Esophagus squamous epithelium (tissue), 5 donors: ENCODE results near the gene SEC11C. TPM values are rescaled to one million over a fixed set of nuclear protein-coding genes. Genes with fewer than 3 reads are reported as not detected.

Experiments
- DNase-seq: peaks from one replicate; lab custom pipeline; 2025; lab: John Stamatoyannopoulos, UW
- H3K27ac ChIP-seq, 4 donors: fragments of 200-600 bp; sonication (generic); one replicate each; pipeline ENCODE4 v1.5.1; 2016 to 2019; ENCODE audit warnings: mild to moderate bottlenecking in 1 of 4
- H3K27me3 ChIP-seq, 4 donors: fragments of 200-600 bp; sonication (generic); 1 replicate in 3 of 4; 2 replicates in 1 of 4; pipeline versions ENCODE4 v1.5.1 to v1.6.0; 2017 to 2021; ENCODE audit warnings: antibody characterized with exemption in 1 of 4
- H3K36me3 ChIP-seq, 3 donors: fragments of 200-600 bp; sonication (generic); one replicate each; pipeline ENCODE4 v1.5.1; 2016 to 2019
- H3K4me1 ChIP-seq, 3 donors: fragments of 200-600 bp; sonication (generic); one replicate each; pipeline ENCODE4 v1.5.1; 2017 to 2019
- H3K4me3 ChIP-seq, 4 donors: fragments of 200-600 bp; sonication (generic); 1 replicate in 3 of 4; 2 replicates in 1 of 4; pipeline ENCODE4 v1.5.1; 2016 to 2019; ENCODE audit warnings: mild to moderate bottlenecking in 2 of 4, moderate library complexity in 1 of 4
- H3K9me3 ChIP-seq, 3 donors: fragments of 200-600 bp; sonication (generic); one replicate each; pipeline ENCODE4 v1.5.1; 2016 to 2019
- CTCF ChIP-seq, 6 experiments: fragments of 450-650 bp in 4 of 6; fragments of 200-600 bp in 2 of 6; sonication (generic) in 2 of 6; IDR thresholded peaks; one replicate each; pipeline ENCODE4 v1.5.1; 2016 to 2019; ENCODE audit warnings: antibody characterized with exemption in 6 of 6, mild to moderate bottlenecking in 4 of 6, moderate library complexity in 4 of 6
- POLR2A ChIP-seq, 4 donors: fragments of 450-650 bp; IDR thresholded peaks; one replicate each; pipeline ENCODE4 v1.6.1; 2017; ENCODE audit warnings: antibody characterized with exemption in 4 of 4, mild to moderate bottlenecking in 4 of 4, moderate library complexity in 3 of 4
- WGBS, 2 donors: methylation state at CpG; one replicate each; pipeline ENCODE4 v1.1.5; 2018; 5-methylcytosine and 5-hydroxymethylcytosine counted together
- intact Hi-C: fragments of 100-400 bp; cut with DNase I; formaldehyde crosslinking; loops from one replicate; pipeline ENCODE4 v1.15.0; 2022
- total RNA-seq, 4 donors: library from RNA; depleted of rRNA; stranded (reverse); fragments of >200 nt; gene quantifications; one replicate each; pipeline ENCODE4 v1.1.0, GENCODE V29; 2016
- donor health status: DM: yes; HTN: yes; CAD: no.

SEC11C gene
- total RNA-seq, 4 donors from 2014 or later, result 29.6 to 61.8 (median 31.7) TPM

- Histone ChIP-seq H3K4me3 (no peak overlapping the region), H3K27me3 (peaks cover 0 to 44% (median 0%) of the 10 kb centered on the region in 4 donors), H3K4me1 (no peaks in the 10 kb centered on the region), H3K27ac (no peak overlapping the region), H3K36me3 (no peaks in the 10 kb centered on the region), H3K9me3 (no peaks in the 10 kb centered on the region)
- WGBS, 2 donors, result 50 to 73% methylated on average over 1 of the region's 1 CpG
- intact Hi-C loops, result no loop called here
- TF ChIP-seq POLR2A (IDR thresholded peaks at IDR 0.05) (no peak), CTCF (IDR thresholded peaks at IDR 0.05) (no peak)
- DNase-seq, result no peak
Measured at GRCh38 chr18:59124370-59124704, 15.3 kb upstream of the SEC11C start.

- Histone ChIP-seq H3K4me1 (no peaks in the 10 kb centered on the region), H3K36me3 (no peaks in the 10 kb centered on the region), H3K27ac (no peak overlapping the region), H3K4me3 (no peak overlapping the region), H3K27me3 (peaks cover 0 to 59% (median 0%) of the 10 kb centered on the region in 4 donors), H3K9me3 (no peaks in the 10 kb centered on the region)
- intact Hi-C loops, result no loop called here
- 51 to 66% methylated on average over 5 to 6 of the region's 6 CpGs for whole genome bisulfite sequencing, 2 donors
- TF ChIP-seq POLR2A (IDR thresholded peaks at IDR 0.05) (no peak), CTCF (IDR thresholded peaks at IDR 0.05) (no peak)
- DNase-seq, result no peak
Measured at GRCh38 chr18:59127047-59127446, 12.6 kb upstream of the SEC11C start.

- Histone ChIP-seq H3K4me1 (no peaks in the 10 kb centered on the region), H3K27ac (no peak overlapping the region), H3K36me3 (no peaks in the 10 kb centered on the region), H3K27me3 (peaks cover 0 to 78% (median 0%) of the 10 kb centered on the region in 4 donors), H3K4me3 (no peak overlapping the region), H3K9me3 (no peaks in the 10 kb centered on the region)
- no peak for DNase-seq
- TF ChIP-seq POLR2A (IDR thresholded peaks at IDR 0.05), result no peak
- TF ChIP-seq CTCF (IDR thresholded peaks at IDR 0.05), result no peak
- intact Hi-C loops, result no loop called here
- WGBS, 2 donors, result 69 to 77% methylated on average over 4 of the region's 4 CpGs
Measured at GRCh38 chr18:59129951-59130703, 9.6 kb upstream of the SEC11C start.

GRCh38 chr18:59132810-59133465, 6.7 kb upstream of the SEC11C start:
- DNase-seq, result no peak
- Histone ChIP-seq H3K4me3 (no peak overlapping the region), H3K4me1 (no peaks in the 10 kb centered on the region), H3K27me3 (peaks cover 0 to 63% (median 0%) of the 10 kb centered on the region in 4 donors), H3K36me3 (no peaks in the 10 kb centered on the region), H3K9me3 (no peaks in the 10 kb centered on the region), H3K27ac (no peak overlapping the region)
- TF ChIP-seq POLR2A (IDR thresholded peaks at IDR 0.05), result no peak
- TF ChIP-seq CTCF (IDR thresholded peaks at IDR 0.05), result no peak
- intact Hi-C loops, result no loop called here
- WGBS, 2 donors, result 61 to 71% methylated on average over 5 of the region's 5 CpGs

- Histone ChIP-seq H3K9me3 (no peaks in the 10 kb centered on the region), H3K27ac (peak overlapping the region; percentile 83 to 92 (median 86)), H3K36me3 (no peaks in the 10 kb centered on the region), H3K4me3 (peak overlapping the region; percentile 83 to 94 (median 90)), H3K27me3 (peaks cover 0 to 13% (median 0%) of the 10 kb centered on the region in 4 donors), H3K4me1 (peaks cover 10 to 25% (median 14%) of the 10 kb centered on the region in 3 donors)
- TF ChIP-seq POLR2A (IDR thresholded peaks at IDR 0.05) (no peak), CTCF (IDR thresholded peaks at IDR 0.05) (no peak)
- WGBS, 2 donors, result 0% methylated on average over 3 to 11 of the region's 15 CpGs
- intact Hi-C loops, result no loop called here
- DNase-seq, result peak; percentile 78
Measured at GRCh38 chr18:59139291-59139614, 431 bp upstream of the SEC11C start.
